ENCODE measurements around the gene SI.

DNA sequence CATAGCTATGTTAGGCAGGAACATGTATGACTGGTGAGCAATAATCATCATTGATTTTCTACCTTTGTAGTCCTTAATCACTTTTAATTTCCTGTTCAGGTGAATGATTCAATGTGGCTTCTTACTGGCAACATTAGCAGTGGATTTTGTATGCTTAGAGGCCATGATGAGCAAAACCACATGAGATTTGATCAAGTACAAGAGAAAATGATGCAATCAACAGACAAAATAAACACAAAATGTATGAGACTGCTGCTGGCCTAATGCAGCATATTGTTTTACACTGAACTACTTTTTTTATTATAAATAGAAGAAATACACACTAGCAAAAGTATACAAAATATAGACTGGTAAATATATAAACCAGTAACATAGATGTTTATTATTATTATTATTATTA is 47.5 kb upstream of the SI start:
- TF ChIP-seq, protein P1, sequence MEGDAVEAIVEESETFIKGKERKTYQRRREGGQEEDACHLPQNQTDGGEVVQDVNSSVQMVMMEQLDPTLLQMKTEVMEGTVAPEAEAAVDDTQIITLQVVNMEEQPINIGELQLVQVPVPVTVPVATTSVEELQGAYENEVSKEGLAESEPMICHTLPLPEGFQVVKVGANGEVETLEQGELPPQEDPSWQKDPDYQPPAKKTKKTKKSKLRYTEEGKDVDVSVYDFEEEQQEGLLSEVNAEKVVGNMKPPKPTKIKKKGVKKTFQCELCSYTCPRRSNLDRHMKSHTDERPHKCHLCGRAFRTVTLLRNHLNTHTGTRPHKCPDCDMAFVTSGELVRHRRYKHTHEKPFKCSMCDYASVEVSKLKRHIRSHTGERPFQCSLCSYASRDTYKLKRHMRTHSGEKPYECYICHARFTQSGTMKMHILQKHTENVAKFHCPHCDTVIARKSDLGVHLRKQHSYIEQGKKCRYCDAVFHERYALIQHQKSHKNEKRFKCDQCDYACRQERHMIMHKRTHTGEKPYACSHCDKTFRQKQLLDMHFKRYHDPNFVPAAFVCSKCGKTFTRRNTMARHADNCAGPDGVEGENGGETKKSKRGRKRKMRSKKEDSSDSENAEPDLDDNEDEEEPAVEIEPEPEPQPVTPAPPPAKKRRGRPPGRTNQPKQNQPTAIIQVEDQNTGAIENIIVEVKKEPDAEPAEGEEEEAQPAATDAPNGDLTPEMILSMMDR (IDR thresholded peaks at IDR 0.05): no peak
- no peak for TF ChIP-seq POLR2A (IDR thresholded peaks at IDR 0.05)

Measured in uterus (tissue), 2 donors.